Osteoblast (primary cell): ENCODE data around the gene TRIM44. TPM values are rescaled to one million over a fixed set of nuclear protein-coding genes. Genes with fewer than 3 reads are reported as not detected.

Experiments used
- DNase-seq: peaks from one replicate; pipeline ENCODE4 v3.0.0; 2011; ENCODE audit warnings: low spot score, mixed read lengths; ENCODE audit not compliant: insufficient read length; ENCODE audit errors: missing footprints
- H2AFZ ChIP-seq: 2 replicates; pipeline ENCODE4 v1.6.0; 2011; ENCODE audit warnings: mild to moderate bottlenecking, low read length
- H3K27ac ChIP-seq: 2 replicates; pipeline ENCODE4 v1.5.1; 2011; ENCODE audit warnings: mild to moderate bottlenecking, low read depth, low read length, moderate library complexity
- H3K27me3 ChIP-seq: 2 replicates; pipeline ENCODE4 v1.6.0; 2012; ENCODE audit warnings: mild to moderate bottlenecking, control low read depth, inconsistent platforms, low read length, moderate library complexity; ENCODE audit not compliant: insufficient read depth
- H3K36me3 ChIP-seq: 2 replicates; pipeline ENCODE4 v1.5.1; 2011; ENCODE audit warnings: mild to moderate bottlenecking, low read length, control low read depth, moderate library complexity; ENCODE audit not compliant: insufficient read depth
- H3K4me1 ChIP-seq: 2 replicates; pipeline ENCODE4 v1.5.1; 2011; ENCODE audit warnings: mild to moderate bottlenecking, low read length, control low read depth, moderate library complexity; ENCODE audit not compliant: insufficient read depth
- H3K4me2 ChIP-seq: 2 replicates; pipeline ENCODE4 v1.6.0; 2011; ENCODE audit warnings: mild to moderate bottlenecking, low read length; ENCODE audit not compliant: insufficient read depth
- H3K4me3 ChIP-seq: fragments of 200-600 bp; sonication (generic); 3 replicates; pipeline ENCODE4 v1.5.1; 2012; ENCODE audit warnings: mild to moderate bottlenecking, low read length, inconsistent platforms; ENCODE audit not compliant: insufficient read depth
- H3K79me2 ChIP-seq: 2 replicates; pipeline ENCODE4 v1.6.0; 2012; ENCODE audit warnings: mild to moderate bottlenecking, low read length, control low read depth, inconsistent platforms; ENCODE audit not compliant: insufficient read depth
- H3K9me3 ChIP-seq: 2 replicates; pipeline ENCODE4 v1.5.1; 2011; ENCODE audit warnings: low read depth, low read length, control low read depth
- H4K20me1 ChIP-seq: 2 replicates; pipeline ENCODE4 v1.6.0; 2012; ENCODE audit warnings: mild to moderate bottlenecking, low read length, control low read depth; ENCODE audit not compliant: insufficient read depth
- CTCF ChIP-seq: IDR thresholded peaks from 2 replicates; pipeline ENCODE4 v1.5.1; 2011; ENCODE audit warnings: mild to moderate bottlenecking, low read depth, low read length, moderate library complexity; ENCODE audit errors: extremely low read depth
- total RNA-seq: library from RNA; depleted of rRNA; stranded (reverse); fragments of >200 nt; gene quantifications from 2 replicates; pipeline ENCODE4 v1.2.3, GENCODE V29; 2012

Gene TRIM44
- total RNA-seq, 1 donor: 40.5 TPM

GRCh38 chr11:35787626-35788025 is 125.1 kb downstream of the TRIM44 start:
- no peak overlapping the region for H3K4me2 ChIP-seq
- peaks cover 25% of the 10 kb centered on the region for H3K4me1 ChIP-seq
- no peaks in the 10 kb centered on the region for H3K9me3 ChIP-seq
- H3K36me3 ChIP-seq: no peaks in the 10 kb centered on the region
- TF ChIP-seq CTCF: no peak
- H2AFZ ChIP-seq: no peak overlapping the region
- no peak overlapping the region for H3K4me3 ChIP-seq
- H3K27ac ChIP-seq: no peak overlapping the region
- no peak for DNase-seq
- no peaks in the 10 kb centered on the region for H3K27me3 ChIP-seq
- H4K20me1 ChIP-seq: peaks cover 71% of the 10 kb centered on the region
- peaks cover 64% of the 10 kb centered on the region for H3K79me2 ChIP-seq

GRCh38 chr11:35791088-35791958 is 128.7 kb downstream of the TRIM44 start:
- Histone ChIP-seq H3K9me3 (no peaks in the 10 kb centered on the region), H3K36me3 (no peaks in the 10 kb centered on the region), H3K4me3 (no peak overlapping the region), H4K20me1 (peaks cover 57% of the 10 kb centered on the region), H3K27ac (no peak overlapping the region), H2AFZ (no peak overlapping the region), H3K27me3 (no peaks in the 10 kb centered on the region), H3K79me2 (peaks cover 53% of the 10 kb centered on the region), H3K4me2 (no peak overlapping the region), H3K4me1 (peaks cover 30% of the 10 kb centered on the region)
- no peak for TF ChIP-seq CTCF
- peak; percentile 49 for DNase-seq

- DNase-seq: no peak
- Histone ChIP-seq H3K4me2 (no peak overlapping the region), H3K4me1 (peaks cover 30% of the 10 kb centered on the region), H3K79me2 (peaks cover 53% of the 10 kb centered on the region), H3K9me3 (no peaks in the 10 kb centered on the region), H4K20me1 (peaks cover 54% of the 10 kb centered on the region), H3K27me3 (no peaks in the 10 kb centered on the region), H2AFZ (no peak overlapping the region), H3K36me3 (no peaks in the 10 kb centered on the region), H3K4me3 (no peak overlapping the region), H3K27ac (no peak overlapping the region)
- TF ChIP-seq CTCF: no peak
Observed at GRCh38 chr11:35792148-35792845, 129.7 kb downstream of the TRIM44 start.

GRCh38 chr11:35792846-35793192 is 130.2 kb downstream of the TRIM44 start:
- Histone ChIP-seq H3K36me3 (no peaks in the 10 kb centered on the region), H4K20me1 (peaks cover 51% of the 10 kb centered on the region), H3K79me2 (peaks cover 55% of the 10 kb centered on the region), H3K4me1 (peaks cover 29% of the 10 kb centered on the region), H3K27ac (no peak overlapping the region), H3K9me3 (no peaks in the 10 kb centered on the region), H3K4me3 (no peak overlapping the region), H2AFZ (no peak overlapping the region), H3K27me3 (no peaks in the 10 kb centered on the region), H3K4me2 (no peak overlapping the region)
- DNase-seq: no peak
- no peak for TF ChIP-seq CTCF
